Measurements from ENCODE around the gene ZSWIM5. TPM values are rescaled to one million over a fixed set of nuclear protein-coding genes. Genes with fewer than 3 reads are reported as not detected.

Gene ZSWIM5
- total RNA-seq, 1 donor from 2014 or later, result 2.4 TPM

- H3K27me3 Mint-ChIP-seq (ENCODE audit: low read depth), result no peaks in the 10 kb centered on the region
- no peak overlapping the region for H3K27ac Mint-ChIP-seq
- H3K36me3 Mint-ChIP-seq, result no peaks in the 10 kb centered on the region
- DNase-seq (ENCODE audit: low spot score in 2 of 2, unreplicated experiment in 2 of 2), result no peak
- no peaks in the 10 kb centered on the region for H3K4me1 Mint-ChIP-seq
- H3K4me3 Mint-ChIP-seq, result no peak overlapping the region
- no peak for TF ChIP-seq CTCF (IDR thresholded peaks at IDR 0.05; ENCODE audit: unreplicated experiment)
- H3K9me3 Mint-ChIP-seq, result peaks cover 35% of the 10 kb centered on the region
These were observed 38.3 kb upstream of the ZSWIM5 start for GRCh38 chr1:45244660-45245059.

- Mint-ChIP-seq H3K27ac (no peak overlapping the region), H3K36me3 (no peaks in the 10 kb centered on the region), H3K9me3 (peaks cover 41% of the 10 kb centered on the region), H3K27me3 (ENCODE audit: low read depth) (no peaks in the 10 kb centered on the region), H3K4me1 (no peaks in the 10 kb centered on the region), H3K4me3 (no peak overlapping the region)
- TF ChIP-seq CTCF (IDR thresholded peaks at IDR 0.05; ENCODE audit: unreplicated experiment), result no peak
- no peak for DNase-seq (ENCODE audit: low spot score in 2 of 2, unreplicated experiment in 2 of 2)
These were observed 37.3 kb upstream of the ZSWIM5 start for GRCh38 chr1:45243476-45244343.

- Mint-ChIP-seq H3K27ac (no peak overlapping the region), H3K36me3 (no peaks in the 10 kb centered on the region), H3K4me1 (no peaks in the 10 kb centered on the region), H3K4me3 (no peak overlapping the region), H3K27me3 (ENCODE audit: low read depth) (peaks cover 3% of the 10 kb centered on the region), H3K9me3 (peaks cover 50% of the 10 kb centered on the region)
- no peak for DNase-seq (ENCODE audit: low spot score in 2 of 2, unreplicated experiment in 2 of 2)
- TF ChIP-seq CTCF (IDR thresholded peaks at IDR 0.05; ENCODE audit: unreplicated experiment), result no peak
These were observed 32.4 kb upstream of the ZSWIM5 start for GRCh38 chr1:45238846-45239245.

GRCh38 chr1:45236136-45236535 lies 29.7 kb upstream of the ZSWIM5 start:
- no peak for TF ChIP-seq CTCF (IDR thresholded peaks at IDR 0.05; ENCODE audit: unreplicated experiment)
- Mint-ChIP-seq H3K9me3 (peaks cover 36% of the 10 kb centered on the region), H3K27me3 (ENCODE audit: low read depth) (peaks cover 3% of the 10 kb centered on the region), H3K4me3 (no peak overlapping the region), H3K36me3 (no peaks in the 10 kb centered on the region), H3K27ac (no peak overlapping the region), H3K4me1 (no peaks in the 10 kb centered on the region)
- DNase-seq (ENCODE audit: low spot score in 2 of 2, unreplicated experiment in 2 of 2), result no peak

- no peak for DNase-seq (ENCODE audit: low spot score in 2 of 2, unreplicated experiment in 2 of 2)
- Mint-ChIP-seq H3K27me3 (ENCODE audit: low read depth) (peaks cover 16% of the 10 kb centered on the region), H3K4me1 (no peaks in the 10 kb centered on the region), H3K27ac (no peak overlapping the region), H3K36me3 (no peaks in the 10 kb centered on the region), H3K4me3 (no peak overlapping the region), H3K9me3 (peaks cover 5% of the 10 kb centered on the region)
- no peak for TF ChIP-seq CTCF (IDR thresholded peaks at IDR 0.05; ENCODE audit: unreplicated experiment)
These were observed 24.1 kb upstream of the ZSWIM5 start for GRCh38 chr1:45230537-45230936.

Data from mesothelial cell of epicardium (in vitro differentiated cells).